D721Med (cell line): ENCODE measurements around the gene CPD.

ENCODE experiments used
- DNase-seq: peaks from one replicate; pipeline ENCODE4 v3.0.0; 2011; ENCODE audit warnings: low spot score; ENCODE audit not compliant: insufficient read length
- FAIRE-seq: peaks from 2 replicates; lab custom pipeline; 2011; peaks lifted over from hg19 to GRCh38; lab: Jason Lieb, UNC
- TF ChIP-seq, protein P1 (sequence below): IDR thresholded peaks from 2 replicates; pipeline ENCODE4 v1.5.1; 2012; ENCODE audit warnings: mild to moderate bottlenecking, control low read depth; ENCODE audit not compliant: insufficient read depth; ENCODE audit errors: missing control alignments

CPD gene

DNA sequence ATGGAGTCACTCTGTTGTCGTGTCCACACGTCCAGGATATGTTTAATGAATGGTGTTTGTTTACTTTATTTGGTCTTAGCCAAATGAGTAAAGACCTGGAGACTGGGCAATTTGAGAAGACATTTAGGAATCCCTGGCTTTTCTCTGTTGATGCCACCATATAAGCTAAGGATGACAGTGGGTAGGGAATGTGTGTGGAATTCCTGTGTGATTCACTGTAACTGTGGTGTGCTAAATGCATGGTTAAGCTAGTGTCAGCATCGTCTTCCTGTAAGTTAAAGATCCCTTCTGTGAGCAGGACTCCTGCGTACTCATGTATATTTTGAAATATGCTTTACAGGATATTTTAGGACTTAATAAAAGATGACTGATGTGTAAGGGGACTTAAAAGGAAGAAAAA lies 124.8 kb downstream of the CPD start:
- TF ChIP-seq, protein P1, sequence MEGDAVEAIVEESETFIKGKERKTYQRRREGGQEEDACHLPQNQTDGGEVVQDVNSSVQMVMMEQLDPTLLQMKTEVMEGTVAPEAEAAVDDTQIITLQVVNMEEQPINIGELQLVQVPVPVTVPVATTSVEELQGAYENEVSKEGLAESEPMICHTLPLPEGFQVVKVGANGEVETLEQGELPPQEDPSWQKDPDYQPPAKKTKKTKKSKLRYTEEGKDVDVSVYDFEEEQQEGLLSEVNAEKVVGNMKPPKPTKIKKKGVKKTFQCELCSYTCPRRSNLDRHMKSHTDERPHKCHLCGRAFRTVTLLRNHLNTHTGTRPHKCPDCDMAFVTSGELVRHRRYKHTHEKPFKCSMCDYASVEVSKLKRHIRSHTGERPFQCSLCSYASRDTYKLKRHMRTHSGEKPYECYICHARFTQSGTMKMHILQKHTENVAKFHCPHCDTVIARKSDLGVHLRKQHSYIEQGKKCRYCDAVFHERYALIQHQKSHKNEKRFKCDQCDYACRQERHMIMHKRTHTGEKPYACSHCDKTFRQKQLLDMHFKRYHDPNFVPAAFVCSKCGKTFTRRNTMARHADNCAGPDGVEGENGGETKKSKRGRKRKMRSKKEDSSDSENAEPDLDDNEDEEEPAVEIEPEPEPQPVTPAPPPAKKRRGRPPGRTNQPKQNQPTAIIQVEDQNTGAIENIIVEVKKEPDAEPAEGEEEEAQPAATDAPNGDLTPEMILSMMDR, result no peak
- FAIRE-seq, result no peak
- DNase-seq, result no peak

DNA sequence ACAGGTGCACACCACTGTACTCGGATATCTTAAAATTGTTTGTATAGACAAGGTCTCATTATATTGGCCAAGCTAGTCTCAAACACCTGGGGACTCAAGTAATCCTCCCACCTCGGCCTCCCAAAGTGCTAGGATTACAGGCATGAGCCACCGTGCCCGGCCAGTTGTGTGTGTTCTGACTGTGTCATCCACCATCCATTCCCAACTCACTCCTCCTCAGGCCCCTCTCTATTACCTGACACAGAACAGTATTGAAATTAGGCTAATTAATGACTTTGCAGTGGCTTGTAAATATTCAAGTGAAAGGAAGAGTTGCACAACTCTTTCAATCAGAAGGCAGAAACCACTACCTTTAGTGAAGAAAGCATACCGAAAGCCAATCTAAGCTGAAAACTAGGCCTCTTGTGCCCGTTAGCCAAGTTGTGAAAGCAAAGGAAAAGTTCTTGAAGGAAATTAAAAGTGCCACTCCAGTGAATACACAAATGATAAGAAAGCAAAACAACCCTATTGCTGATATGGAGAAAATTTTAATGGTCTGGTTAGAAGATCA lies 127.2 kb downstream of the CPD start:
- no peak for FAIRE-seq
- TF ChIP-seq, protein P1, result no peak
- no peak for DNase-seq

DNA sequence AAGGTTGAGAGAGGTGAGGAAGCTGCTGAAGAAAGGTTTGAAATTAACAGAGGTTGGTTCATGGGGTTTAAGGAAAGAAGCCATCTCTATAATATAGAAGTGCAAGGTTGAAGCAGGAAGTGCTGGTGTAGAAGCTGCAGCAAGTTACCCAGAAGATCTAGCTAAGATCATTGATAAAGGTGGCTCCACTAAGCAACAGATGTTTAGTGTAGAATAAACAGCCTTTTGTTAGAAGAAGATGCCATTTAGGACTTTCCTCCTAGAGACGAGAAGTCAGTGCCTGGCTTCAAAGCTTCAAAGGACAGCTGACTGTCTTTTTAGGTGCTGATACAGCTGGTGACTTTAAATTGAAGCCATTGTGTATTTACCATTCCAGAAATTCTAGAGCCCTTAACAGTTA lies 127.8 kb downstream of the CPD start:
- FAIRE-seq (no peak), DNase-seq (no peak)
- TF ChIP-seq, protein P1, result no peak

DNA sequence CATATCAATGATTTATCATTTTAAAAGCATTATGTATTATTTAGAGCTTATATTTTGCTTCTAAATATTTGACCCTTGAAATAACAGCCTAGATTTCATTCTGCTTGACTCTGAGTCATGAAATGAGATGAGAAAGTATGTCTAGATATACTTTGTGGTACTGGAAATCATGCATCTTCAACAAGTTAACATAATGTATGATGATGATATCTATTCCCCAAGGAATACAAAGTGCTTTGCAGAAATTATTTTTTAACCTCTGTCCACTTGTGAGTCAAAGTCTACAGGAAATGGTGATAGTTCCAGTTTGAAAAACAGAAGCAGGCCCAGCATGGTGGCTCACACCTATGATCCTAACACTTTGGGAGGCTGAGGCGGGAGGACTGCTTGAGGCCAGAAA lies 134.6 kb downstream of the CPD start:
- TF ChIP-seq, protein P1, result no peak
- DNase-seq, result no peak
- FAIRE-seq, result no peak

DNA sequence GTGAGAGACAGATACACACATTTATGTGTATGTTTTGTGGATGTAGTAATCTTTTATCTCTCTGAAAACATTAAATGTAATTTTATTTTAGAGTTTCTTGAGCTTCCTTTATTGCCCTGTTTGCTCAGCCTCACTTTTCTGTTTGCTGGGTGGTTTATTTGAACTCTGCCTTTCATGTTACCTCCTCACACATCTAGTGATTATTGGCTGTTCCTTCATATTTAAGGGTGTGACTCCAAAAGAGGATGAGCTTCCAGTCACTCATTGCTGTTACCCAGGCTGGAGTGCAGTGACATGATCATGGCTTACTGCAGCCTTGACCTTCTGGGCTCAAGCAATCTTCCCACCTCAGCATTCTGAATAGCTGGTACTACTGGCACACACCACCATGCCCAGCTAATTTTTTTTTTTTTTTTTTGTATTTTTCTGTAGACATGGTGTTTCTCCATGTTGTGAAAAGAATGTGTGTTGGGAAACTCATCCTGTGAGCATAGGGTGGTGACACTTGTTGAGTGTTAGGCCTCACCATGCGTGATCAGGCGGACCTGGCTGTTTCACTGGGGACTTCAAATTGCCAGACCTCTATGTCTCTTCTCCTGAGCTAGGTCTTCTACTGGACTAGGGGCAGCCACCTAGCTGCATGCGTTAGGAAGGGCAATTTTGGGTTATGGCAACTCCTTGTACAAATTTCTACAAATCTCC lies 136.3 kb downstream of the CPD start:
- no peak for FAIRE-seq
- TF ChIP-seq, protein P1, result no peak
- no peak for DNase-seq

DNA sequence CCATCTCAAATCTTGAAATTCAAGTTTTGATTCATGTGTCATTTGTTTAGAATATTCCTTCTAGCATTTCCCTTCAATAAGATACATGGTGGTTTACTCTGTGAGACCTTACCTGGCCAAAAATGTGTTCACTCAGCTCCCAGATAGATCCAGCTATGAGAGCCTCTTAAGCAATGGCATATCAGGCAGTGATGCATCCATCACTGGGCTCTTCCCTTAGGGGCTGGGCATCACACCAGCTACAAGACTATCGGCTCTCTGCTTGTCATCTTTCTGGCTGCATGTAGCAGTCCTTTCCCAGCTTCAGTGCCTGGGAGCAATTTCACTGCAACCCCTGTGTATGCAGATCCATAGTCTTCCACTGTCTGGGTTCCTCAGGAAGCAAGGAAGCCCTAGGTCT lies 139.1 kb downstream of the CPD start:
- DNase-seq (no peak), FAIRE-seq (no peak)
- TF ChIP-seq, protein P1, result no peak

DNA sequence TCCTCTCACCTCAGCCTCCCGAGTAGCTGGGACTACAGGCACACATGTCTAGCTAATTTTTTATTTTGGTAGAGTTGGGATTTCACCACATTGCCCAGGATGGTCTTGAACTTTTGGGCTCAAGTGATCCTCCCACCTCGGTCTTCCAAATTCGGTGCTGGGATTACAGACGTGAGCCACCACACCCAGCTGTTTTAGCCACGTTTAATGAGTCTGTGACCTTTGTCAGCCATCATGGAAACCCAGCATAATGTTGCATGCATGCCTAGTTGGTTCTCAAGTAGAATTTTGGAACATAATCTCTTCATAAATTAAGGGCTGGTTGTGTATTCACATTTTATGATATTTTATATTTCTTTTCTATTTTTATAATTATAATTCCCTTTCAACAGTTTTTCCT lies 140.4 kb downstream of the CPD start:
- no peak for DNase-seq
- TF ChIP-seq, protein P1, result no peak
- FAIRE-seq, result no peak
